COLO668 (cell line): ENCODE measurements around the gene KCND2.
"Not testable (repeated sequence)": the region's sequence is repeated elsewhere in the genome, so short reads cannot be mapped to it uniquely, and the experiment has no call there.

Source experiments
- DNase-seq: peaks from one replicate; lab custom pipeline; 2025; ENCODE audit not compliant: unreplicated experiment; lab: John Stamatoyannopoulos, UW

Gene KCND2

DNA sequence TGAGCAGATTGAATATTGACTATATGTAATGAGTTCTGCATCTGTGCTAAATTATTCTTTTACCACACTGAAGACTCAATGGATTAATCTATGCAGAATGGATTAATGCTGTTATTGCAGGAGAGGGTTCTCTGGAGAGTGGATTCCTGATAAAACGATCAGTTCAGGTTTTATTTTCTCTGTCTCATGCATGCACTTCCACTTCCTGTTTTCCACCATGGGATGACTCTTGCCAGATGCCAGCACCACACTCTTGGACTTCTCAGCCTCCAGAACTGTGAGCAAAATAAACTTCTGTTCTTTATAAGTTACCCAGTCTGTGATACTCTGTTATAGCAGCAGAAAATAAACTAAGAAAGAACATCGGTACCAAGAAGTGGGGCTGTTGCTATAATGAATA lies 207.5 kb downstream of the KCND2 start:
- DNase-seq, result no peak

DNA sequence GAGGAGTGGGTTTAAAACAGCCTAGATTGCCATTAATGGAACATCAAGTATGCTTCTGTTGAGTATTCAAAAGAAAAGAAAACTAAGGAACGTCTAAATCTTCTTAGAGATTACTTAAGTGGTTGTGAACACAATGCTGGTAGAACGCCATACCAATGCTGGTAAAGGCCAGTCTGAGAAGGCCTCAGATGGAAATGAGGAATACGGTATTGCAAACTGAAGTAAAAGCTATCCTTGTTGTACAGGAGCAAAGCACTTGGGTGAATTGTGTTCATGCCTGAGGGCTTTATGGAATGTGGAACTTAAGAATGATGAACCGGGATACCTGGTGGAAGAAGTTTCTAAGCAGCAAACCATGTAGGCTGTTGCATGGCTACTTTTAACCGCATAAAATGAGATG lies 208.0 kb downstream of the KCND2 start:
- no peak for DNase-seq

DNA sequence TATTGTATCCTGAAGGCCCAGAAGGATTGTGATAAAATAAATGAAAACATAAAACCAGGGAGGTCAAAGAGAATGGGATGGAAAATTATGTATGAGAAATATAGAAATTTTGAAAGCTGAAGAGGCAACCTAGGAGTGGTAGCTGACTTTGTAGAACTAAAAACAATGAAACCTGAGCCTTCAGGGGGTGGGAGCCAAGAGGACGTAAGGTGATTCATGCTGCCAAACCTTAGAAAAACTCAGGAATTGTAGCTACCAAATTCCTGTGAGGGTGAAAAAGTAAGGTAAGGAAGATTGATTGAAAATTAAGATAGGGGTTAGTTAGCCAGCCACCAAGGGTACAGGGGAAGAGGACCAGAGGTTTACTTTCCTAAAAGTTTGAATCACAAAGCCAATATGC lies 213.2 kb downstream of the KCND2 start:
- no peak for DNase-seq

DNA sequence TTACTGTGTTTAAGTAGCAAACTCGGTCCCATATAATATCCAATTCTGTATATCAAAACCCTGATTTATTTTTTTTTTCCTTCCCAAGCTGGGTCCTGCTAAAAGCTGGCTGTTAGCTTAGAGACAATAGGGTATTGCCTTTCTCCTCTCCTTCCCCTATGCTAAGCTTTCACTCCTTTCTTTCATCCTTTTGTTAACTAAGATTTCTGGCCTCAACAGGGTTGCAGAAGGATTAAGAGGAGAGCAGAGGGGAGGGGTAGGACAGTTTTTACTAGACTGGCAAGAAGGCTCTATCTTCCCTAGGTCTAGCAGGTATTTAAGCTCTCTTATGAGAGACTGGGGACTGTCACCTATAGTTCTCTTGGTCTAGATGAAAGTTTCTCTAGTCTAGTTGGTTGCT lies 229.2 kb downstream of the KCND2 start:
- no peak for DNase-seq

DNA sequence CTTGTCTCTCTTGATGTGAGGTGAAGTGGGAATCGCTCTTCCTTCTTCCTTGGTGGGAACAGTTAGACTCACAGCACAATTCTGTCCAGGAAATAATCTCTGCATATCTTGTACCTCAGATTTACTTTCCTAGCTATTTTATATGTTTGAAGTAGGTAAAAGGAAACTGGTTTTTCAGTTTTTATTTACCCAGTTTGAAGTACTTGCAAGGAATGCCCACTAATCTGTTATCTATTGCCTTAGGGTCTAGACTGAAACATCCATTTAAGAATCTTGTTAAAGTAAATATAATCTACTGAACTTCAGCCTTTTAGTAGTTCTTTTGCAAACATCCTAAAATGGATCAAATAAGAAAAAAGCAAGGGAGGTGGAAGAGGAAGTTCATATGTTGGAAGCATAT lies 229.8 kb downstream of the KCND2 start:
- DNase-seq, result no peak

DNA sequence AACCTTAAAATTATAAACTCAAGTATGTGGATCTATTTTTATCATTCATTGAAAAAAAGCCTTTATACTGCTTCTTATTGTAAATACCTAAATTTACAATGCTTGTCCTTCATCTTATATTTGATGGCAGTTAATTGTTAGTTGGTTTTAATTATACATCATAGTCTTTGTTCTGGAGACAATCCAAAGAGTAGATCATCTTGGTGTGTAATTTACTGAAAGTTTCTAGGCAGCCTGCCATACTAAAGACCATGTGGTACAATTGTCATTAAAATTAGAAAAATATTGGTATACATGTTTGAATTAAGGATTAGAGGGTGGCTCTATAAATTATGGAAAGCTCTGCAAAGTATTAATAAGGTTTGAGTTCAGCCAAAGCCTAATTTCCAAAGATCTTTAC lies 231.4 kb downstream of the KCND2 start:
- DNase-seq, result no peak

DNA sequence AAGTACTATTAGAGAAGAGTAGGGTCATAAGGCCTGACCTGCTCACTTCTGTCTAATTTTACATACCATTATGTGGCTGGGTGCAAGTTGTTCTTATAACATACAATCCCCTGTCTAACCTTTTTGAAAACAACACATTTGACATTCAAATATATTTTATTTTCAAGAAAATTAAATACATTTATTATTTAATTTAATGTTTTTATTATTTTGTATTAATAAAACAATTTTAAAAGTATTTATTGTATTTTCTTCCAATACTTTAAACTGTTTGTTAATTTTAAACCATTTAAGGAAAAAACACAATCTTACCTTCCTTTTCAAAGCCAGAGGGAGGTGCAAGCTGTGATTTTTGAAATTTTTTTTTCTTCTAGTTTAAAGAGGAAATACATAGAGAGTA lies 232.8 kb downstream of the KCND2 start:
- DNase-seq, result no peak

DNA sequence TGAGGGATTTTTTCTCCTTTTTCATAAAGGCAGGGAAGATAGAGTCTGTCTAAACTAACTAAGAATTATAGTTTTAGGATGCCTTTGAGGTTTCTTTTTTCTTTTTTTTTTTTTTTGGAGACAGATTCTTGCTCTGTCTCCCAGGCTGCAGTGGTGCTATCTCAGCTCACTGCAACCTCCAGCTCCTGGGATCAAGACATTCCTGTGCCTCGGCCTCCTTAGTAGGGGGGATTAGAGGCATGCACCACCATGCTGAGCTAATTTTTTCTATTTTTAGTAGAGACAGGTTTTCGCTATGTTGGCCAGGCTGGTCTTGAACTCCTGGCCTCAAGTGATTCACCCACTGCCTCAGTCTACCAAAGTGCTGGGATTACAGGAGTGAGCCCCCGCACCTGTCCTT lies 239.7 kb downstream of the KCND2 start:
- DNase-seq, result no peak

DNA sequence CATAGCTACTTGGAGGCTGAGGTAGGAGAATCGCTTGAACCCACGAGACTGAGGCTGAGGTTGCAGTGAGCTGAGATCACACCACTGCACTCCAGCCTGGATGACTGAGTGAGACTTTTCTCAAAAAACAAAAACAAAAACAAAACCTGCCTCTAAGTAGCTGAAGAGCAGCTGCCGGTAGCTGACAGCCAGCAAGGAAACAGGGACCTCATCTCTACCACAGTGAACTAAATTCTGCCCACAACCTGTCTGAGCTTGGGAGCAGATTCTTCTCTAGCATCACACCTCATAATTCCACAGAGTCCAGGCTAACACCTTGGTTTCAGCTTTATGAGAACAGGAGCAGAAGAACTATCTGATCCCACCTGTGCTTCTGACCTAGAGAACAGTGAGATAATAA lies 246.2 kb downstream of the KCND2 start:
- DNase-seq, result no peak

DNA sequence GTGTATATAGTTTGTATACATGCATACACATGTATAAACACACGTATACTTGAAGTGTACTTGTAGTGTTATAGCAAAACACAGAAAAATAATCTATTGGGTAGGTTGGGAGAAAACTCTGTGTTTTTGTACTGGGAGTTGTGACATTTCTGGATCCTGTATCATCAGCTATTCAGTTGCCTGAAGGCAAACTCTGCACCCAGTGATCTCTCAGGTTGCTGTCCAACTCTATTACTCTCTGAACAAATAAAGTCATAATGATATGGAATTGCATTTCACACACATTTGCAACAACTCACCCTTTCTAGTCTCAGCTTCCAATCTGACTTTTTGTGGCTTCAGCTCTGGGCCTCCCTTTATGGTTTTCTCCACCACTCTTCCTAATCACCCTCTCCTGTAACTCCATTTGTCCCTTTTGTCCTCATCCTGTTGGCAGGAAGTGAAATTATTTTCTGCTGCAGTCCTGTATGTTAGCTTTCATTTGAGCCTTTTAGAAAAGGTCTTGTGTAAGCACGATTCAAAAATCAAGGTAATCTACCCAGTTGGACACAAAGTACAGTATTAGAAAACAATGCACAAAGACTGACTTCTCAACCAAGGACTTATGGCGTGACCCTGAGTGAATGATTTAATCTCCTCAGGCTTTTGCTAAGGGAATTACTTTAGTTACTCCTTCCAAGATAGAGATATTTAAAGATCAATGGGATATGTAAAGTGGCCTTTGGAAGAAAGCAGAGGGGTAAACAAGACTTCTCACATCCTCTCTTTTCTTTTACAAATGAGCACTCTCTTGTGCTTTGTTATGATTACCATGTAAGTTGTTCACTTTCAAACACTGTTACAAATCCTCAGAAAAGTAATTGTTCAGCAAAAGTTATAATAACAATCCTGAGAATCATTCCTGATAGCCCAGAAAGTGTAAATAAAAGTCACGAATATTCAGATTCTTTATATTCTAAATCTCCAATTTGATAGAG lies 249.1 kb downstream of the KCND2 start:
- DNase-seq, result no peak

DNA sequence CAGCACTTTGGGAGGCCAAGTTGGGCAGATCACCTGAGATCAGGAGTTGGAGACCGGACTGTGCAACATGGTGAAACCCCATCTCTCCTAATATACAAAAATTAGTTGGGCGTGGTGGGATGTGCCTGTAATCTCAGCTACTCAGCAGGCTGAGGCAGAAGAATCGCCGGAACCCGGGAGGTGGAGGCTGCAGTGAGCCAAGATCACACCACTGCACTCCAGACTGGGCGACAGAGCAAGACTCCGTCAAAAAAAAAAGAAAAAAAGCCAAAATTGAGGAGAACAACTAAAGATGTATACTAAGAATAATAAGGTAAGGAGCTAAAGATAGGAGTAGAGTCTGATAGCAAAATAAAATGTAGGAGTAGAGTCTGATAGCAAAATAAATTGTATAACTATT lies 251.0 kb downstream of the KCND2 start:
- DNase-seq, result no peak

DNA sequence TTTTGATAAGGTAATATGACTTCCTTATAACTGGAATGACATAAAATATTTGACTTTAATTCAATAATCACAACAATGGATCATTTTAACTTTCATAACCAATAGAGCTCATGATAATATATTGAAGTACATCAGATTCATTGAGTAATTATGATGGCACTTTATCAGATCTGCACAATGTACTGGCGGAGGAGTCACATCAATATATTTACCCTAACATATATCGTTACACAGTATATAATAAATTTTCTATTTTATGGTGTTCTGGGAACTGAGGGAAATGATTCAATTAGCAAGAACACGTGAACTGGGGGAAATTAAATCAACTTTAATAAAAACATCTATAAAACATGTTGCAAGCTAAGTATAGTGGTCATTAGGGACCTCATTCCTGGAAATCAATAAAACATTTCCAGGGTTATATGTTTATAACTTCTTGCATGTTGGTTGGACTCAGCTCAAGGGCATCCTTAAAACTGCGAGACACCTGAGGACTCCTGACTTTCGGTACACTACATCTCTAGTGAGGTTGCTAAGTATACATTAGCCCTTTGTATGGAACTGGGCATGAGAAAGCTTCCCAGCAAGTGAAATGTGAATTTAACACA lies 254.0 kb downstream of the KCND2 start:
- no peak for DNase-seq

DNA sequence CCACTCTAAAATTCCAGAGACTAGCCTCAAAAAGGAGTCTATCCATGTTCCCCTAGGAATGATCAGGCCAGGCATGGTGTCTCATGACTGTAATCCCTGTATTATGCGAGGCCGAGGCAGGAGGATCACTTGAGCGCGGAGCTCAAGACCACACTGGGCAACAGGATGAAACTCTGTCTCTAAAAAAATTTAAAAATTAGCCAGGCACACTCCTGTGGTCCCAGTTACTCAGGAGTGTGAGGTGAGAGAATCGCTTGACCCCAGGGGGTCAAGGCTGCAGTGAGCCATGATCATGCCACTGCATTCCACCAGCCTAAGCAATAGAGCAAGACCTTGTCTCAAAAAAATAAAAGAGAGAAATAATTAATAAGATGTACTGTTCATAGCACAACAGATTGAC lies 256.8 kb downstream of the KCND2 start:
- no peak for DNase-seq

DNA sequence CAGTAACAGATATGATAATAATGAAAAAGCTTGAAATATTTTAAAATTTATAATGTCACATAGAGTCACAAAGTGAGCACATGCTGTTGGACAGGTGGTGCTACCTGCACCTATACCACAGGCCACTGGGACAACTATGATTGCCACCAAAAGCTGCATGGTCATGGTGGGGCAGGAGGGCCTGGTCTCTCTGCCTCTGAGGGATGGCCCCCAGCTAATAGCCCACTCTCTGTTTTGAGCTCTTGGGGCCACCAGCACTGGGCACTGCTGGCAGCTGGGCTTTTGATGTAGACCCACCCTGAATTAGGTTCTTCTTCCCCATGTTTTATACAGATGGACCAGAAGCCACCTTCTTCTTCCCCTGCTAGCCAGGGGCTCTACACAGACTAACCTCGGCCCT lies 265.4 kb downstream of the KCND2 start:
- no peak for DNase-seq

DNA sequence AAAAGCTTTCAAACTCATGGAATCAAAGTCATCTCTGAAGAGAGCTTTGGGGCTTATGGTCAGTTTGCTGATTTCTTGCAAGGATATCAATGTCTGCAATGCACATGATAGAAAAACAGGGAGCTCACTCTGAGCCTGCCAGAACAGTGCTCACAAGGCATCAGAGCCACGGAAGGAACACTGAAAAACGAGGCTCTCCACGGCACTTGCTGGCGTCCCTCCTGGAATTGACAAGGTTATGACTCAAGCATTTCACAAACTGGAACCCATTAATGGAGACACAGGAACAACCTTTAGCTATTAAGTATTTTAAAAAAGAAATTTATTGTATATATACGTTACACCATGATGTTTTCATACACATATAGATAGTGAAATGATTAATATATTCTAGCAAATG lies 266.3 kb downstream of the KCND2 start:
- DNase-seq, result no peak

DNA sequence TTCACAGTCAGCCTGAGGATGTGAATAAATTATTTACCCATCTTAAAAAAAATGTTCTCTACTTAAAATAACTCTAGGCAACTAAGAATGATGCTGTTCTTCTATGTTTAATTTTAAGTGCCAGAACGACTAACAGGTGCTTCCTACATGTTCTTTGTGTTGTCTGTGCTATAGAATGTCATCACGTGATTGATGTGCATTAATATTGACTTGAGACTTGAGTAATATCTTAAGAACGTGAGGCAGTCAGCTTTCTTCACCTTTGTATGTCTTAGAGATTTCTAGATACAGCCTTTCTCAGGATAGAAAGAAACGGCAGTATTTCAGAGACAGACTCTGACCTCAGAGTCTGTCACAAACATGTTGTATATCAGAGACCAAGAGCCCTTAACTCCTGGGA lies 274.6 kb downstream of the KCND2 start:
- DNase-seq, result no peak

DNA sequence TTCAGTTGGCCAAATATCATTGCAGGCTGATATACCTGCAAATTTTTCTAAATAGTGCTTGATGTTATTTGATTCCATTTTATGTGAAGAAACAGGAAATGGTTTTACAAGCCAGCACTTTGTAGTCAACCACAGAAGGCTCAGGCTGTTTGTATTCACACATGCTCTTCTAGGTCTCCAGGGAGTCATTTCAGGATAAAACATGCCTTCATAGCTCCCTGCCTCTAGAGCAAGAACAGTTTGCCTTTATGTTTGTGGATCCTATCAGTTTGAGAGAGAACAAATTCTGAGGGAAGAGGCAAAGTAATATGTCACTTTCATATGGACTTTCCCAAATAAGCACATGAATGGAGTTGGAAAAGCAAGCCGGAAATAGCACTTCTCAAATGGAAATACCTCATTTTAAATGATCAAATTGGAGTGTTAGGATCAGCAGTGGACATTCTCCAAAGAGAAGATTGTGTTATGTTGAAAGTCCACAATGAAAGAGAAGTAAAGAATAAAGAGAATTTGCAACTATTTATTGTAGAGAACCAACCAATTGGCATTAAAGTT lies 277.6 kb downstream of the KCND2 start:
- no peak for DNase-seq

DNA sequence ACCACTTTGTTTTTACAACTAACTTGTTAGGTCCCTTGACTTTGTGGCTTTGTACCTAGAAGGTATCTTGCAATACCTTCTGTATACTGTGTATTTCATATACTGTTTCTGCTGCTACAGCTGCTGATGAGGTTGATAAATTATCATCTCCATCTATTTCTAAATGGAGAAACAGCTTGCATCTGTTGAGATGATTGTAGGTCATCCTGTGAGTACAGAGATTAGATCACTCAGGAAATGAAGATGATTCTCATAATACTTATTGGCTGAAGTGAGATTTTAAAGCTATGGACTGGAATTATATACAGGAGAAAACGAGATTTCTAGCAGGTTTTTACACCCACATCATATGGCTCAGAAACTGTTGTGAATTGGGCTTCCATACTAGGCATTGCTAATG lies 280.5 kb downstream of the KCND2 start:
- no peak for DNase-seq

DNA sequence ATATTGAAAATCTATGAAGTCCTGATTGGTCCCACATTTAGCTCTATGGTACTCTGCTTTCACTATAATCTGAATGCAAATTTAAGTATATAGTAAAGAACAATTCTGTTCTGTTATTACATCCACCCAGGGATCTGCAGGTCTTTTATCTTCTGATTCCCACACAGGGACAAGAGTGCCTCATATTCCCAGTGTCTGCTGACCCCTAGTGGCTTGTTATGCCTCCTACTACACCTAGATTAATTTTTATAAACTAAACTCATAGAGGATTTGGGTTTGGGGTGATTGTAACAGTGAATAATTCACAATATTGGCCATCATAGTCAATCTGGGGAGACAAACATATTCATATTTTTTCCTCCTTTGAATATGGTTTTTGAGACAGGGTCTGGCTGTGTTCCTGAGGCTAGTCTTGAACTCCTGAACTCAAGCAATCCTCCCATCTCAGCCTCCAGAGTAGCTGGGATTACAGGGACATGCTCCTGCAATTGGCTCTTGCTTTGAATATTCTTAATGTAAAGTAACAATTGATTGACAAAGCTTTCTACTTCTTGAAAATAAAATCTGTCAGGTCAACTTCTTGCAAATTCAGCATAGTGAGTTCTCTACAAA lies 282.1 kb downstream of the KCND2 start:
- peak; percentile 38 for DNase-seq

DNA sequence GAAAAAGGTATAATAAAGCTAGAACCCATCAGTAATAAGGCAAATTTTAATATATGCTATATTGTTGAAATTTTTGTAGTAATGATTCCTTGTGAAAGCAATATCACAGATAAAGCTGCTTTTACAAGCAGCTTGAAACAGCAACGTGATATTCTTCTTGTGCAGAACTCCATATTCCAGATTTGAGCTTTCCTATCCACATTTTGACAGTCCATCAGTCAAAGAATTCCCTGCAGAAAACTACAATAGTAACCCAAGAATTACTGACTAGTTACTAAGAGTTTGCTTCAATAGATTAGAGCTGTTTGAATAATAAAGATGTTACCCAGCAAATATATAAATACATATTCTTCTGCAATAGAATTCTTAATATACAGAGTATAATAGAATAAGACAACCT lies 291.2 kb downstream of the KCND2 start:
- no peak for DNase-seq

DNA sequence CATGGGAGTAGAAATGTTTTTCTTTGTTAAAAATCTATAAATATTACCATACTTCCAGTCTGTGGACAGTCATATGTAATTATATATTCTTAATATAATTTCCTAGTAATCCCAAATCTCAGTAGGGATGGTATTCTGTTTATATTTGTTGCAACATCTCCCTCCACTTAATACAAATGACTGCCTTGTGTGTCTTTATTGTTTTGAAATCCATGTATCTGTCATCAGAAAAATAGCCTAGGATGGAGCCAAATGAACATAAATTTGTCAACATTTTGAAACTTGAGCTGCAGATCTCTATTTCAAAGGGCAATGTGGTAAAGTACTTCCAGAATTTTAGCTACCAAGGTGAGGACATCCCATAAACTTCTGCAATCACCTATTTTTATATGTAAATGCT lies 294.2 kb downstream of the KCND2 start:
- DNase-seq, result no peak

DNA sequence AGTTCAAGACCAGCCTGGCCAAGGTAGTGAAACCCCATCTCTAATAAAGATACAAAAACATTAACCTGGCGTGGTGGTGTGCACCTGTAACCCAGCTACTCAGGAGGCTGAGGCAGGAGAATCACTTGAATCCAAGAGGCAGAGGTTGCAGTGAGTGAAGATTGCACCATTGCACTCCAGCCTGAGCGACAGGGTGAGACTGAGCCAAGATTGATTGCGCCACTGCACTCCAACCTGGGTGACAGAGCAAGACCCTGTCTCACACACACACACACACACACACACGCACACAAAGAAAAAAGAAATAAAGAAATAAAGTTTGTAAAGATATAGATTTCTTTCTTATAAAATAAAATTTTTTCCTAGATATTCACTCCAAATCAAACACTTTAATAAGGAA lies 305.7 kb downstream of the KCND2 start:
- DNase-seq, result not testable (repeated sequence)
